ENCODE data around the gene RASD2.
"Not testable (repeated sequence)": the region's sequence is repeated elsewhere in the genome, so short reads cannot be mapped to it uniquely, and the experiment has no call there.

Gene RASD2, protein sequence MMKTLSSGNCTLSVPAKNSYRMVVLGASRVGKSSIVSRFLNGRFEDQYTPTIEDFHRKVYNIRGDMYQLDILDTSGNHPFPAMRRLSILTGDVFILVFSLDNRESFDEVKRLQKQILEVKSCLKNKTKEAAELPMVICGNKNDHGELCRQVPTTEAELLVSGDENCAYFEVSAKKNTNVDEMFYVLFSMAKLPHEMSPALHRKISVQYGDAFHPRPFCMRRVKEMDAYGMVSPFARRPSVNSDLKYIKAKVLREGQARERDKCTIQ

DNA sequence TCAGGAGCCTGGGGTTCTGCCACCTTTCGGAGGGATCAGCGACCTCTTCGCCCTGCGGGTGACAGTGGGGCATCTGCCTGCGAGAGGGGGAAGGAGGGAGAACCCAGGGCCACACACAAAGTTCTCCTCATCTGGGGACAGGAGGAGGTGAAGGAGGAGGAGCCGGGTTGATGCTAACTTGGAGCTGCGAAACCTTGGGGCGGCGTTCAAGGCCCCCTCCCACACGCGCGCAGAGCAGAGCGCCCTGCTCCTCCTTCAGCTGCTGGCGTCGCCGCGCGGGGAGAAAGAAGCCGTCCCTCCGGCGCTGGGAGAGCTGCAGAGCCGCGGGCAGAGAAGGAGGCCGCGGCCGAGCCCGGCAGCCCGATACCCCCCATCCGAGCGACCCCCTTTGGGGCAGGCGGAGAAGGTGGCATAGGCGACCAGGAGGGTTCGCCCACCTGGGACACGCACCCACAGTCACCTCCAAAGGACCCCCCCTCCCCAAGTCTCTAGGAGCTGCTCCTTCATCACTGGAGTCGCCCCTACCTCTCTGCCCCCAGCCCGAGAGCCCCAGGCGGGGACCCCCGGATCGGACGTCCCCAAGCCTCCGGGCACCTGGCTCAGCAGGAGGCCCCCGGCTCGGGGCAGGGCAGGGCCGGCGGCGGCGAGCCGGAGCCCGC, at the start of gene RASD2:
Gene RASD2, plus strand, starts transcription at position 237 of the 659 bp plus-strand sequence. CDS start 5,979 bp downstream, outside the sequence.
- peak in 33 of 58 donors; percentile 14 to 80 (median 49) for DNase-seq

DNA sequence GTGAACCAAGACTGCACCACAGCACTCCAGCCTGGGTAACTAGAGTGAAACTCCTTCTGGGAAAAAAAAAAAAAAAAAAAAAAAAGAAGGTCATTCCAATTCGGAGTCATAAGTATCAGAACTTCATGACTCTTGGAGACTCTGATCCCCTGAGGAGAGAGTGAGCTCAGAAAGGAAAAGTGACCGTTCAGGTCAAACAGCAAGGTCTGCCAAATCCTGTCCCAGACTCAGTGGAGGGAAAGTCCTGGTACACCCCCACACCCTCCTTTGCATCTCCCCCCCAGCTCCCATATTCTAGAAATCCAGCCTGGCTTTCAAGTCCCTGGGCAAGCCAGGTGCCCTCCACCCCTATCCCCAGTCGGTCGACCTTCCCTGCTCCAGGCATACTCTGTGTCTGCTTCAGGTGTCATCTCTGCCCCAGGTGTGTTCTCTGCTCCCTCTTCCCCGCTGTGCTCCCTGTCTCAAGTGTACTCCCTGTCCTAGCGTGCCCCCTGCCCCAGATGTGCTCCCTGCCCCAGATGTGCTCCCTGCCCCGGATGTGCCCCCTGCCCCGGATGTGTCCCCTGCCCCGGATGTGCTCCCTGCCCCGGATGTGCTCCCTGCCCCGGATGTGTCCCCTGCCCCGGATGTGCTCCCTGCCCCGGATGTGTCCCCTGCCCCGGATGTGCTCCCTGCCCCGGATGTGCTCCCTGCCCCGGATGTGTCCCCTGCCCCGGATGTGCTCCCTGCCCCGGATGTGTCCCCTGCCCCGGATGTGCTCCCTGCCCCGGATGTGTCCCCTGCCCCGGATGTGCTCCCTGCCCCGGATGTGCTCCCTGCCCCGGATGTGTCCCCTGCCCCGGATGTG, 49.3 kb upstream of the RASD2 start:
- DNase-seq = not testable (repeated sequence)

- no peak for DNase-seq
These were observed 48.7 kb upstream of the RASD2 start for GRCh38 chr22:35491908-35492380.

DNA sequence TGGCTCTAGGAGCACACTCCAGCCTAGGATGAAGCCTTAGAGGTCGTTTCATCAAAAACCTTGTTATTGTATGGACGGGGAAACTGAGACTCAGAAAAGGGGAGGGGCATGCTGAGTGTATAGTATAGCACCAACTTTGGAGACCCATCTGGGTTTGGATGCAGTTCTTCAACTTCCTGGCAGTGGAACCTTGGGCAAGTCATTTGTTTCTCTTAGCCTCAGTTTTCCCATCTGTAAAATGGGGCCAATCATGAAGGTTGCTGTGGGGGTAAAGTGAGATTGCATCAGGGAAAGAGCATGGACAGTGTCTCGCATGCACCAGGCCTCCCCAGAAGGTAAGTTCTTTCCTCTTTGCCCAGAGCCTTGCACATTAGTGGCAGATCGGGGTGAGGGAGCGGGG, 47.6 kb upstream of the RASD2 start:
- DNase-seq = no peak

GRCh38 chr22:35495711-35496110, 44.9 kb upstream of the RASD2 start:
- DNase-seq = not testable (repeated sequence)

- DNase-seq = no peak
These were observed 43.8 kb upstream of the RASD2 start for GRCh38 chr22:35496768-35497312.

DNA sequence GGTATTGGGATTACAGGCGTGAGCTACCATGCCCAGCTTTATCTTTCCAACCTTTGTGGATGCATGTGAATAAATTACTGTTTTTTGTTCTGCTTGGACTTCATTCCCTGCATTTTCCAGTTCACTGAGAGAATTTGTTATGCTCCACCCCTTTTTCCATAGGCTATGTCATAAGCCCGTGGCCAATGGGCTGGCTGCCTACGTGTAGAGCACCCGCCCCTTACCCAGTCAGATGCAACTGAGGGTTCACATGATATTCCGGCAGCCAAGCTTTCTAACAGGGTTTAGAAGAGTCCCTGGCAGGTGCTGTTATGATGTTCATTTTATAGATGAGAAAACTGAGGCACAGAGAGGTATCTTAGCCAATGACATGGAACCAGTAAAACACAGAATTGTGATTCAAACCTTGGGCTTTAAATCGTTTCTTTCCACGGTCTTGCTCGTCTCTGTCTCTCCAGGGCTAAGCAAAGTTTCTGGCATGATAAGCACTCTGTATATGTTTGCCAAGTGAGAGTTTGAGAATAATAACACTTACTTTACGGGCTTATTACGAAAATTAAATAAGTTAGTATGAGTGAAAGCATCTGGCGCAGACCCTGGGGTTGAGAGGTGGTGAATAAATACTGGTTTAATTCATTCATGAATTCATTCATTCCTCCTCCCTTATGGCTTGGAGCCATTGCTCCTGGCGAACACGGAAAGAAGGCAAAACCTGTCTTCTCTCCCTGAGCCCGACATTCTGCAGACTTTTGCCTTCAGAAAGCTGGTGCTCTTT, 42.4 kb upstream of the RASD2 start:
- DNase-seq = no peak

DNA sequence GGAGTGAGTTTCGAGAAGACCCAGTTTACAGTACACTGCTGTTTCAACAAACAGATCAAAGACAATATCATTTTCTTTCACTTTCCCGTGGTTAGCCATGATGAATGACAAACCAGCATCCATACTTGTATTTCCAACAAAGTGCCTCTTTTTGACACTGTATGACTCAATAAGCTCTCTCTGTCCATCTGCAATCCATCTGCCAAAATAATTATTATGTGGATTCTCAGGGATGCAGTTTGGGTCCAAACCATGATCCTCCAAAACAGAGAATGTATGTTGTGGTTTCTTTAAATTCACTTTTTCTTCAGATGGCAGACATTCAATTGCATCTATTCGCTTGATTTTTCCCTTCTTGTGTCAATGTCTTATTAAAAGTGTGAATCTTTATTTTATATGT, 37.8 kb upstream of the RASD2 start:
- DNase-seq = no peak

DNA sequence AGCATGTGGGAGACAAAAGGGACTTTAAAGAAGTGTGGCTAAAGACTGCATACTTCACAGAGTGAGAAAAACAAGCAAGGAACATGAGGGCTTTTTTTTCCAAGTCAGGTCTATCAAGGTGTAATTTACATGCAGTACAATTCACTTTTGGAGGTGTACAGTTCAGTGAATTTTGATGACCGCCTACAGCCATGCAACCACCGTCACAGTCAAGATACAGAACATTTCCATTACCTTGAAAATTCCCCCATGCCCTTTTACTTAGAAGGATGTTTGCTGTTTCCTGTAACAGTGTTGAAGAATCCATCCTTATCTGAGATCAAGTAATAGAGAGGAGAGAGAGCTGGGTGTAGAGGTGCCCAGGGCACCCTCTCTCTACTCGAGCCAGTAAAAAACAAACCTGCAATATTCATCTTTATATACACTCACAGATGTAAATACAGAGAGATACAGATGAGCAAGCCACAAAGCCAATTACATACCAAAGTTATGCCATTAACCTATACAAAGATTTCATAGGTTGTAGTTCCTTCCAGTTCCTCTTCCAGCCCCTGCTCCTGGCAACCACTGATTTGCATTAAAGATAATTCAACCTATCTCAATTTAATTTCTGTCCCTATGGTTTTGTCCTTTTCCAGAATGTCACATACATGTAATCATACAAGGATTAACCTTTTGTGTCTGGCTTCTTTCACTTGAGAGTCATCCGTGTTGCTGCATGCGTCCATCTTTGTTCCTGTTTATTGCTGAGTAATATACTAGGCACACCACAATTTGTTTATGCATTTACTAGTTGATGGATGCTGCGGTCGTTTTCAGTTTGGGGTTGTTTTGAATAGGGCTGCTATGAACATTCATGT, 35.0 kb upstream of the RASD2 start:
- no peak for DNase-seq

DNA sequence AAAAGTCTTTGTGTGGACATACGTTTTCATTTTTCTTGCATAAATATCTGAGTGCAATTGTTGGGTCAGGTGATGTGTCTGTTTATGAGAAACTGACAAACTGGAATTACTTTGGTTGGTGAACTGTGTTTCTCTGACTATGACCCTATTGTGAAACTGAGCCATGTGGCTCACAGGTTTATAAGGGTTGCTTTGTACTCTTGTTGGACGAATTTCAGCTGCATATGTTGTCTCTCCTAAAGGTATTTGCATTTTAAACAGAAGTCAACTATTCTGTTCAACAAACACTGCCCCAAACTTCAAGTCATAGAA, 34.4 kb upstream of the RASD2 start:
- peak in 1 of 58 donors; percentile 10 for DNase-seq

DNA sequence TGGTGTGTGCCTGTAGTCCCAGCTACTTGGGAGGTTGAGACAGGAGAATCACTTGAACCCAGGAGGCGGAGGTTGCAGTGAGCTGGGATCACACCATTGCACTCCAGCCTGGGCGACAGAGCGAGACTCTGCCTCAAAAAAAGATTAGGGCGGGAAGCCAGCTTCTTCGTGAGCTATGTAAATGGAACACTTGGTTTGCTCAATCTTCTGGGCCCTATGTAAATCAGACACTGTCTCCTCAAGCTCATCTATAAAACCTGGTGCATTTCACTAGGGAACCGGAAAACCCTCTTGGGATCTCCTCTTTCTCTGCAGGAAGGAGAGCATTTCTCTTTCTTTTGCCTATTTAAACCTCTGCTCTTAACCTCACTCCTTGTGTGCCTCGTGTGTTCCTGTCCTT, 32.8 kb upstream of the RASD2 start:
- not testable (repeated sequence) for DNase-seq

- no peak for DNase-seq
These were observed 31.2 kb upstream of the RASD2 start for GRCh38 chr22:35509451-35509850.

DNA sequence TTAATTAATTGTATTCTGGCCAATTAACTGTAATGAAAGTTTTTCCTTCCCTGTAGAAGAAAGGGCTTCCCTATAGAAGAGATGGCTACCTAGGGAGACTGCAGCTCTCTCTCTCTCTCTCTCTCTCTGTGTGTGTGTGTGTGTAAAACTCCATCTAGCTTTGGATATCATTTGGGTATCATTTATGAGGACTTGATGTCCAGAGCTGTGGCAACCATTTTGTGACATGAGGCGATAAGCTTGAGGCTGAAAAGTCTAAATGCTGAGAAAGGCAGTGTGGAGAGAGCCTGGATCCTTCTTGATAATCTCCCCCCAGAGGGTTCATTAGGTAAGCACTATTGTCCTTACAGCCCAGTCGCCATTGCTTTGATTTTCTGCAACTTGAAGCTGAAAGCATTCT, 30.7 kb upstream of the RASD2 start:
- DNase-seq = no peak

GRCh38 chr22:35510481-35510934, 30.1 kb upstream of the RASD2 start:
- no peak for DNase-seq

- no peak for DNase-seq
These were observed 29.7 kb upstream of the RASD2 start for GRCh38 chr22:35510951-35511350.

DNA sequence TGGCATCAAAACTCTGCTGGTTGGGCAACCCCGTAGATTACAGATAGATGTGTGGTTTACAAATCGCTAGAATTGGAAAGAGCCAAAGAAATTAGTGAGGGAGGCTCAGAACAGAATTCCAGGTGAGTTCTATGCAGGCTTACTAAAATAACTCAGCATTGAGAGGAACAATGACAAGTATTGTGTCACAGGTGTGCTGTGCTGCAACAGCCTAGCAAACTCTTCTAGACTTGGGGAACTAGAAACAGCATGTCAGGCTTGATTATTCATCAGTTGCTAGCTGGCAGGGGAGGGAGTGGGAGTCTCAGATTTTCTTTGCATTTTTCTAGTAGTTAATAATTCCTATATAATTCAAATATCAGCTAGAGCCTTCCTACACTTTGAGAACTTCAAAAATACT, 26.3 kb upstream of the RASD2 start:
- no peak for DNase-seq

GRCh38 chr22:35515952-35516351, 24.7 kb upstream of the RASD2 start:
- DNase-seq = not testable (repeated sequence)

GRCh38 chr22:35516723-35517122, 23.9 kb upstream of the RASD2 start:
- DNase-seq = no peak

- no peak for DNase-seq
These were observed 23.4 kb upstream of the RASD2 start for GRCh38 chr22:35517207-35517606.

Data from anterior cingulate cortex (tissue), 58 donors.